GM19372 (cell line): ENCODE data around the gene MBTPS2.
"Not testable (repeated sequence)": the region's sequence is repeated elsewhere in the genome, so short reads cannot be mapped to it uniquely, and the experiment has no call there.

Experiments
- ATAC-seq: cut with Tn5 transposase; IDR thresholded peaks from one replicate; pipeline ENCODE4 v1.9.1; 2021; ENCODE audit warnings: mild to moderate bottlenecking, low read depth, moderate library complexity; ENCODE audit not compliant: unreplicated experiment

MBTPS2 gene

GRCh38 chrX:21855937-21856415 is 16.6 kb downstream of the MBTPS2 start, which contains the start of gene YY2:
Gene YY2, plus strand, starts transcription at chrX:21855987. Its CDS starts 498 bp downstream, at chrX:21856485.
- no peak for ATAC-seq

GRCh38 chrX:21856504-21856903 is 17.1 kb downstream of the MBTPS2 start:
- ATAC-seq: no peak

- ATAC-seq: no peak
Measured at GRCh38 chrX:21863241-21863640, 23.8 kb downstream of the MBTPS2 start.

GRCh38 chrX:21865436-21865835 is 26.0 kb downstream of the MBTPS2 start:
- ATAC-seq: no peak

GRCh38 chrX:21870494-21870893 is 31.1 kb downstream of the MBTPS2 start:
- no peak for ATAC-seq

- no peak for ATAC-seq
Measured at GRCh38 chrX:21873063-21873775, 33.8 kb downstream of the MBTPS2 start.

- ATAC-seq: not testable (repeated sequence)
Measured at GRCh38 chrX:21874182-21874581, 34.8 kb downstream of the MBTPS2 start.

GRCh38 chrX:21875013-21875412 is 35.6 kb downstream of the MBTPS2 start:
- ATAC-seq: no peak

GRCh38 chrX:21881881-21882574 is 42.6 kb downstream of the MBTPS2 start:
- ATAC-seq: no peak

- ATAC-seq: no peak
Measured at GRCh38 chrX:21883258-21883657, 43.8 kb downstream of the MBTPS2 start.

GRCh38 chrX:21885568-21885967 is 46.2 kb downstream of the MBTPS2 start:
- ATAC-seq: no peak

GRCh38 chrX:21905313-21905712 is 65.9 kb downstream of the MBTPS2 start:
- no peak for ATAC-seq

- no peak for ATAC-seq
Measured at GRCh38 chrX:21905953-21906352, 66.5 kb downstream of the MBTPS2 start.

GRCh38 chrX:21907260-21907659 is 67.8 kb downstream of the MBTPS2 start:
- ATAC-seq: no peak

- no peak for ATAC-seq
Measured at GRCh38 chrX:21911481-21911880, 72.1 kb downstream of the MBTPS2 start.

- ATAC-seq: no peak
Measured at GRCh38 chrX:21912220-21912619, 72.8 kb downstream of the MBTPS2 start.

GRCh38 chrX:21912989-21913388 is 73.6 kb downstream of the MBTPS2 start:
- no peak for ATAC-seq

- ATAC-seq: no peak
Measured at GRCh38 chrX:21926116-21926515, 86.7 kb downstream of the MBTPS2 start.

- ATAC-seq: no peak
Measured at GRCh38 chrX:21926527-21927278, 87.3 kb downstream of the MBTPS2 start.

- no peak for ATAC-seq
Measured at GRCh38 chrX:21929209-21929608, 89.8 kb downstream of the MBTPS2 start.

GRCh38 chrX:21930986-21931385 is 91.6 kb downstream of the MBTPS2 start:
- ATAC-seq: no peak
